GM18498 (cell line): ENCODE data around the gene FOXO1.

Experiments
- ATAC-seq: cut with Tn5 transposase; IDR thresholded peaks from one replicate; pipeline ENCODE4 v1.9.1; 2021; ENCODE audit warnings: mild to moderate bottlenecking, moderate library complexity; ENCODE audit not compliant: unreplicated experiment

Gene FOXO1

DNA sequence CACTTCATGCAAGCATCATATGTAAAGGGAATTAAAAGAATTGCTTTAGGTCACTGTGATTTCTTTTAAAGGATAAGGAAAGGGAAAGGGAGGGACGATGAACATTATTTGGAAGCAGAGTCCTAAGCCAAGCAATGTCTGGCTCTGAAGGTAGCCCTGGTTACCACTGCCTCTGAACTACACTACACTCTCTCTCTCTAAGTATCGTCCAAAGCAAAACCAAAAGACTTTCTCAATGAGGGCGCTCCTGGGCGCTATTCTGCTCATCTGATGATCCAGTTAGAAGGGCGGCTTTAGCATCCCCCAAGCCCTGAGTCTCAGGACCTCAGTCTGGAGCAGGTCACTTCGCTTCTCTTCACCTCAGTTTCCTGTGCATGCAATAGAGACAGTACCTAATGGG lies 26.2 kb downstream of the FOXO1 start:
- no peak for ATAC-seq

DNA sequence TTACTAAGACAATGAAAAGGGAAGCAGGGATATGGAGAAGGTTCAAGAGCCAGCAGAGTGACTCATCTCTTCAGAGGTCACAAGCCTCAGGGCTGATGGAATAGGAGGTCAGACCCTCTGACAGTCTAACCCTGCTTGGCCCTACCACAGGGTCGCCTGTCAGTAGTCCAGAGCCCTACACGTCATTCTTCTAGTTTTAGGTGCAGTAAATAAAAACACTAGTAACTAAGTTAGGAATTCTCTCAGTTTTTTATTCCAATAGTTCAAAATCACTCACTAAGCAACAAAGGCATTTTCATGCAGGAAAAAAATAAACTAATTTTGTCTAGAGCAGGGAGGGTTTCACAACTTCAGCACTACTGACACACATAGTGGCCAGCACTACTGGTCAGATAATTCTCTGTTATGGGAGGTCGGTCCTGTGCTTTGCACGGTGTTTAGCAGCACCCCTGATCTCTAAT lies 27.2 kb downstream of the FOXO1 start:
- ATAC-seq, result no peak

DNA sequence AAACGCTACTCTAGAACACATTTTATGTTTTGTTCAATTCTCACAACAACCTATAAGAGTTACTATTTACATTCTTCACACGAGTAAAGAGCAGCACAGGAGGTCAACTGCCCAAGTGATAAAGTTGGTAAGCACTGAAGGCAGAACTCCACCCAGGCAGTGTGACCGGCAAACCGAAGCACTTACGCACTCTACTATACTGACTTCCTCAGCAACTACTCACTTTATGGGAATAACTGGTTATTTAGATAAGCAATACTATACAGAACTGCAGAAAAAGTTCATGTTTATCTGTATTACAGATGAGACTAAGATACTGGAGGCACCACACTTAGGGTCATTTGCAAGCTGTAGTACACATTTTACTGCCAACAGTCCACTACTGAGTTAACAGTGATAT lies 28.8 kb downstream of the FOXO1 start:
- ATAC-seq, result no peak

GRCh38 chr13:40635315-40635995 lies 31.0 kb downstream of the FOXO1 start:
- no peak for ATAC-seq

DNA sequence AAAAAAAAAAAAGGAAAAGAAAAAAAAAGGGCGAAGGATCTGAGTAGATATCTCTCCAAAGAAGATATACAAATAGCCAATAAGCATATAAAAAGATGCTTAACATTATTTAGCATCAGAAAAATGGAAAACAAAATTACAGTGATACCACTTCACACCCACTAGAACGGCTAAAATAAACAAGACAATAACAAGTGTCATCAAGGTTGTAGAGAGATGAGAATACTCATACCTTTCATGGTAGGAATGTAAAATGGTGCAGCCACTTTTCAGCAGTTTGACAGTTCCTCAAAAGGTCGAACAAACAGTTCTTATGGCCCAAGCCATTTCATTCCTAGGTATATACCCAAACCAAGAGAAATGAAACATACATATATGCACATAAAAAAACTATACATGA lies 33.5 kb downstream of the FOXO1 start:
- no peak for ATAC-seq

GRCh38 chr13:40631605-40632004 lies 34.8 kb downstream of the FOXO1 start:
- ATAC-seq, result peak; percentile 32

DNA sequence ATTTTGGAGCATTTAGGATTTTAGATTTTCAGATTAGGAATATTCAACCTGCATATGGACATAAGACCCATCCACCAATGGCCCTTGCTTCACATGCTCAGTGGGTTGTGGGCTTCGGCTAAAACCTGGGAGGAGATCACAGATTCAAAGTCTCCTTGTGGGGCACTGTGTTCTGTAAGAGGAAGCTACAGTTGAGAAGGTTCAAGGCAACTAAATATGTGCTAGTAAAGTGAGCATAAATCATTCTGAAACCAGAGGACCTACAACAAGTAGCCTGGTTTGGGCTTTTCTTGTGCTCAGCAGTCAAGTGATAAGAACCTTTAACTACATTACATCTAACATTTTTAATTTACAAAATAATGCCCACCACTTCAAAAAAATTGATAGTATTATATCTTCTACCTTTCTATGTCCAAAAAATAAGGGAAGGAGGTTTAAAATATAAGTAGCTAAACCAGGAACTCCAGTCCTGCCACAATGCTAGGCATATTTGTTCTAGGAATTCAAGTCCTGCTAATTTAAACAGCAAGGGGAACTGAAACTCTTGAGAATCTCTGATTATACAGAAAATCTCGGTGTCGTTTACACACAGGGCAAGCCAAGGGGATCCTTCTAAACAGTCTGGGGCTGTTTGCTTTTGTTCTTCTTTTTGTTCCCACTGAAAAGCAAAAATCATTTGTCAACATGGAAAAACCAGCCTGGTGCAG lies 36.6 kb downstream of the FOXO1 start:
- ATAC-seq, result peak; percentile 81

DNA sequence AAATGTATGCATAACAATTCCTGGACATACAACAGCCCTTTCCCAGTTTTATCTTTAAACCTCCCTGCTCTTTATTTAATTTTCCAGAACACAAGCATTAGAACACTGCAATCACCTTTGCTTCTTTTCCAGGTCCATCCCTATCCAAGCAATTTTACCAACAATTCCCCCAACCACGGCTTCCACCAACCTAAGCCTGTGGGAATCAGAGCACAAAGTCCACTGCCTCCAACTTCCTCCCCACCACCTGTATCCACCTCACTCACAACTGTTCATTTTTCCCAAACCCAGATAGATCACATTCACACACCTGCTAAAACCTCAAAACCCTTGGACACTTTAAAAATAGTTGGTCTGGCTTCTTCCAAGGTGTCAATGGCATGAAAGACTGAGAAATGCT lies 39.5 kb downstream of the FOXO1 start:
- ATAC-seq, result no peak

DNA sequence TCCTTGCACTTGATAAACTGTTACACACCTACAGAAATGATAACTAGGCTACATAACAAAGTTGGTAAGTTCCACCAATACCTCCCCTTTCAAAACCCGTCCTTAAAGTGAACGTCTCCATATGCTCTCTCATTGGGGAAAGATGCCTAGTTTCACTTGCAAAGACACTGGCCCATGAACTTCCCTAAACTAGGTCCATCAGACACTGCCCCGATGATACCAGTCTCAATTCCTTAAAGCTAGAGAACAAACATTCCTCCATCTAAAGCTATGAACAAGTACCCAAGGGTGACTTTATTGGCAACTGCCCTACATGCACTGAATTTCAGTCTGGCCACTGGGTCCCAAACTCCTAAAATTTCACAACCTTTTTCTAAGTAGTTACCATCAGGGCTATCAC lies 39.9 kb downstream of the FOXO1 start:
- no peak for ATAC-seq

- no peak for ATAC-seq
Observed at GRCh38 chr13:40624986-40625385, 41.5 kb downstream of the FOXO1 start.

DNA sequence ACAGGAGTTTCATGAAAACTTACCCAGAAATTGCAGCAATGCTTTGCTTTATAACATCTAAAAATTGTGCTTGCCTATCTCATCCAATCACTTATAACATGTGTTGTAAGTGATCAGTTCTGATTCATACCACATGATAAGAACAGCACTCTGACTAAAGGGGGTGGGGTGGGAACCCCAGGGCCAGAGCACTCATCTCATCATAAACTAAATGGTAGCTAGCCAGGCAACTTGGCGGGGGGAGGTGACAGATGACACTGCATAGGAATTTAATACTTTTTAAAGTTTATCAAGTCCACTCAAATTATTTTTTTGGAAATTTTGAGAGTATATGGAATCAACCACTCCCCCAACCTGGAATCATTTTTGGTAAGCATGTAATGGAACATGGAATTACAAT lies 42.1 kb downstream of the FOXO1 start:
- no peak for ATAC-seq

GRCh38 chr13:40622761-40623160 lies 43.7 kb downstream of the FOXO1 start:
- ATAC-seq, result no peak

DNA sequence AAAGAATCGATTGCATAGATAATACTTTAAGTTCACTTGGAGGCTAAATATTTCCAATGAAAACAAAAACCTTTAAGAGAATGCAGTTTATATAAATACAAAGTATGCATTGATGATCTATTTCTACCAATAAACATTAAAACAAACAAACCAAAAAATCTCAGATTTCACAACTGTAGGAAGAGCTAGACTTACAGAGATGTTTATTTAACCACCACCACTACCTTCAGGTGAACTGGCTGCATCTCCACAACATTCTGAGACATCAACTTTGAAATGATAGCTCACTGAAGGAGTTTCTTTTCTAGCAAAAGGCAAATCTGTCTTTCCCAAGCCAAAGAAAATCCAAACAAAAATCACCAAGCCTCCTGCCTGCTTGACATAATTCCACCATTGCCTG lies 44.2 kb downstream of the FOXO1 start:
- ATAC-seq, result no peak

DNA sequence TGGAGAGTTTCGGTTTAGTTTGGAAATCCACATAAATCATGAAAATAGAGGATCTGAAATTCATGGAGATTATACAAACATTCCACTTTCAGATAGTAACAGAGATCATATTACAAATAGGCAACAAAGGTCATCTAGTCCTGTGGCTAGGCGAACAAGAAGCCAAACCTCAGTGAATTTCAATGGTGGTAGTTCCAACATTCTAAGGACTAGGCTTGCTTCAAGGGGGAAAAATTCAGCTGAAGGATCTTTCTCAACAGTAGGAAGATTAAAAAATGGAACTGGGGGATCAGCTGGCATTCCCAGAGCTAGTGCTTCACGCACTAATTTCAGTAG lies 47.0 kb downstream of the FOXO1 start:
- ATAC-seq, result no peak

DNA sequence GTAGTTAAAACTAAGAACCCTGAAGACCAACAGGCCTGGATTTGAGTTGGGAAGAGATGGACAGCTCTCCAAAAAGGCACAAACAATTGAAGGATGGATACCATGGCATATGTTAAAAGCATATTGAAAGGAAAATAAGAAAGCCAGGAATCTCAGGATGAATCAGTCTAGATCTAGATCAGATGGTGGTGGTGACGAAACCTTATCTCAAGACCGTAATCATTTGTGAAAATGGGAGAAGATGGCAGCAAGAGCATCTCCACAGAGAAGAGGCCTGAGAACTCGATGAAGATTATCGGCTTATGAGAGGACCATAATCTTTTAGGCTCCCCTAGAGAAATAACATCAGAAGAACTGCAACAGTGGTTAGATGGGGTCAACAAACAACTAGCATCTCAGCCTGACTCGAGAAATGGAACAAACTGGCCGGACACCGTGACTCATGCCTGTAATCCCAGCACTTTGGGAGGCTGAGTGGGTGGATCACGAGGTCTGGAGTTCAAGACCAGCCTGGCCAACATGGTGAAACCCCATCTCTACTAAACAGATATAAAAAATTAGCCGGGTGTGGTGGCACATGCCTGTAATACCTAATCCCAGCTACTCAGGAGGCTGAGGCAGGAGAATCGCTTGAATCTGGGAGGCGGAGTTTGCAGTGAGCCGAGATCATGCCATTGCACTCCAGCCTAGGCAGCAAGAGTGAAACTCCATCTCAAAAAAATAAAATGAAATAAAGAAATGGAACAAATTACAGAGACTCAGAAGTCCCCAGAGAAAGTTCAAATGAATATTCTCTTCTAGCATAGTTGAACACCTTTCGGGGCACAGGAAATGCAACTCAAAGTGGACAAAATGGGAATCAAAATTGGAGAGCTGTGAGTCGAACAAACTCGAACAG lies 47.6 kb downstream of the FOXO1 start:
- no peak for ATAC-seq

DNA sequence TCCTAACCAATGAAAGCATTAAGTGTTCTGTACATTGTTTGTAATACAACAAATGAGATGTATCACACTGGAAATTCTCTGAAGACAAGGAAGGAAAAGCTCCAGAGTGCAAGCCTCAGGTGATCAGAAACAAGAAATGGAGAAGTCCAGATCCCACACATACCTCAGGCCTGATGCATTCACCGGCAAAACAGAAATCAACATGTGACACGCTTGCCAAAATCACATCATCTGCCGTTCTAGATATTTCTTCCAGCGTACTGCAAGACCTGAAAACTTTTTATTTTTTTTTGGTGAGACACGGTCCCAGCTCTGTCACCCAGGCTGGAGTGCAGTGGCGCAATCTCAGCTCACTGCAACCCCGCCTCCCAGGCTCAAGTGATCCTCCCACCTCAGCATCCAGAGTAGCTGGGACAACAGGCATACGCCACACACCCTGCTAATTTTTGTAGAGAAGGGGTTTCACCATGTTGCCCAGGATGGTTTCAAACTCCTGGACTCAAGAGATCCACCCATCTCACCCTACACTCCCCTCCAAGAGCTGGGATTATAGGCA lies 48.6 kb downstream of the FOXO1 start:
- ATAC-seq, result no peak

DNA sequence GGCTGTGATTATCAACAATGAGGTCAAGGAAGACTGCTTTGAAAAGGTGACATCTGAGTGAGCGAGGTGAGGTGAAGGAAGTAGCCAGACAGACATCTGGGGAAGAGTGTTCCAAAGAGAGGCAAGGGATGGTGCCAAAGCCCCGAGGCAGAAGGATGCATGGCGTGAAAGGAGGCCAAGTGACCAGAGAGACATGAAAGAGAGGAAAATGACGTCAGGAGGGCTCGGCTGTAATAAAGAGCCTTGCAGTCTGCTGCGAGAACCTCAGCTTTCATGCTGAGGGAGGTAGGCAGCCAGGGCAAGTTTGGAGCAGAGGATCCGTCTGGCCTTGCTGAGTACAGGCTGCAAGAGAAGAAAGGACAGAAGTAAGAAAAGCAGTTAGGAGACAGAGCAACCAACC lies 50.8 kb downstream of the FOXO1 start:
- ATAC-seq, result no peak

- ATAC-seq, result no peak
Observed at GRCh38 chr13:40613914-40614313, 52.5 kb downstream of the FOXO1 start.

DNA sequence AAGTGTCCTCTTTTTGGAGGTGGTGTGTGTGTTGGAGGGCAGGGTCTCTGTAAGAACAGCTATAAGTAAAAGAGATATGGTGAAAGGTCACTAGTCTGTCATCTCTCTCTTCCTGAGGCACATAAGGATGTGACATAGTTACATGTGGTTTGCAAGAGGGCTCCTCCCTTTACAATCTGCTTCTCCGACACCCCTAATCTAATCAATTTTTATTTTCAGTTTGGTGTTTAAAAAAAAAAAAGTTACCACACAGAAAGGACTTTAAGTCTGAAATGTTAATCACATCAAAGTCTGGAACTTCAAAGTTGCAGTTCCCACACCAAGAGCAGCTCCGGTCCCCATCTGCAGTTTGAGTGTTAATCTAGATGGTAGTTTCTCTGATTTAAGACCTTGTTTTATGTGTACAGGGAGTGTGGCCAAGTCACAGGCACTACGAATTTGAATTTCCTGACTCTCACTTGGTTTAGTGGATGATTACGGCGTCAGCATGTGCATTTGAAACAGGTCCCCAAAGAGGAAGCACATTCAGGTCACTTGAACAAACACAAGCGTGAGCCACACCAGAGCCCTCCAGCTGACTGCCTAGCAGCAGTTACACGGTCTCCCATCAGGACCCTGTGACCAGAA lies 53.1 kb downstream of the FOXO1 start:
- peak; percentile 87 for ATAC-seq

DNA sequence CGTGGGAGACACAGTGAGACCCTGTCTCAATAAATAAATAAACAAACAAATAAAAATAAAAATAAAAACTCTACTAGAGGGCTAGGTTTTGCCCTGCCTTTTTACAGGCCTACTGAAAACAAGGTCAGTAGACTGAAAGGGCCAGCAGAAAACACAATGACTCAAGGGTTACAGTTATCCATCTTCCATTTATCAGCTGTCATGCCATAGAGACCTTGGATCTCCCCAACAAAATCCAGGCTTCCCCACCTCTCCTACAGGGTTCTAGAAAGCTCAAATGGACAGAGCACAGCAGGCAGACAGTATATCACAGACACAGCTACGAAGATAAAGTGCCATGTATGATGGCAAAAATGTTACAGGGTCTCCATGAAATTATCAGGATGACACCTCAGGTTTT lies 54.4 kb downstream of the FOXO1 start:
- ATAC-seq, result no peak

- ATAC-seq, result no peak
Observed at GRCh38 chr13:40611635-40612034, 54.8 kb downstream of the FOXO1 start.
